GM13976 (cell line): ENCODE data around the gene RHOU.
"Not testable (repeated sequence)": the region's sequence is repeated elsewhere in the genome, so short reads cannot be mapped to it uniquely, and the experiment has no call there.

Experiments
- DNase-seq: peaks from one replicate; pipeline ENCODE4 v3.0.0; 2012; ENCODE audit warnings: low spot score
- CTCF ChIP-seq: IDR thresholded peaks from 2 replicates; pipeline ENCODE4 v1.5.1; 2012; ENCODE audit warnings: borderline replicate concordance, mild to moderate bottlenecking; ENCODE audit not compliant: insufficient read depth; ENCODE audit errors: extremely low read depth, missing control alignments, control extremely low read depth
- in situ Hi-C: fragments of 300-500 bp; cut with MboI; formaldehyde crosslinking; loops from one replicate; pipeline ENCODE4 v1.12.0; 2022; ENCODE audit warnings: low sequenced_read_pairs, mixed read lengths, inconsistent platforms; ENCODE audit not compliant: unreplicated experiment

Gene RHOU

DNA sequence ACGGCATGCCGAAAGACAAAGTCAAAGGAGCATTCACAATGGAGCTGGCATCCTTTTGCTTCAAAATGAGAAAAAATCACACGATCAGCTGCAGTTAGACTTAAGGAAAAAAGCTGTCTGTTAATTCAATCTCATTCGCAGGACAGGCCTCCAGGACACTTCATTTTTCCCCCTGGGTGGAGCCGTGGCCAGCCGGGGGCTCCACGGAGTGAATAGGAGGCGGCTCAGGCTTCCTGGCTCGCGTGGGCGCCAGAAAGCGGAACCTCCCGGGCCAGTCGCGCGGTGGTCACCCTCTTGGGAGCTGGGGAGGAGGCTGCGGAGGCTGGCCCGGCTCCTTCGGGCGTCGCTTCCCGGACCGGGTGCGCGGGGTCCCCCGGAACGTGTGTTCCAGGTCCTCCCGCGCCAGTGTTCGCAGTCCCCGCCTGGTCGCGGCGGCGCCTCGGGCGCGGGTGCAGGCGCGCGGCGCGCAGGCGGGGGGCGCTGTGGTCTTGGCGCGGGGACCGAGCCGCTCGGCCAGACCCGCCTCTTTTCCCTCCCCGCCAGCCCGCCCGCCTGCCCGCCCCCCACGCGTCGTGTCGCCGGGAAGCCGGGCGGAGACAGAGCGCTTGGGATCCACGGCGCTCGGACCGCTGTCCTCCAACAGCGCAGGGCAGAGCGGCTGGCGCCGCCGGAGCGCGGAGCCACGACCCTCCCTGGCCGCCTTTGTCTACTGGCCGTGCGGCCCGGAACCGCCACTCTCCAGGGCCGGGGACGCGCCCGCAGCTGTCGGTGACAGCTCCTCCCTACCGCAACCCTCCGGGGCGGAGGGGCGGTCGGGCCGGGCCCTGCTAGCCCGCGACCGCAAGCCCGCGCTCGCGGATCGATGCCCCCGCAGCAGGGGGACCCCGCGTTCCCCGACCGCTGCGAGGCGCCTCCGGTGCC lies at the start of gene RHOU:
Gene RHOU, plus strand, starts transcription at position 599 of the 921 bp plus-strand sequence. Its CDS starts 264 bp downstream, at position 863.
- peak; percentile 38 for TF ChIP-seq CTCF
- in situ Hi-C loops: no loop called here
- DNase-seq: peak; percentile 63

DNA sequence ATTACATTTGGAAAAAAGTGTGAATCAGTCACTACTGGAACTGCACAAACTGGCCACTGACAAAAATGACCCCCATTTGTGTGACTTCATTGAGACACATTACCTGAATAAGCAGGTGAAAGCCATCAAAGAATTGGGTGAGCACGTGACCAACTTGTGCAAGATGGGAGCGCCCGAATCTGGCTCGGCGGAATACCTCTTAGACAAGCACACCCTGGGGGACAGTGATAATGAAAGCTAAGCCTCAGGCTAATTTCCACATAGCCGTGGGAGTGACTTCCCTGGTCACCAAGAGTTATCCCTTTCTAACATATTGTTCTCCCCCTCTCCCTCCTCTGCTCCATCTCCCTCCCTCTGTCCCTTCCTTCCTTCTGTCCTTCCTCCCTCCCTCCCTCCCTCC lies 47.7 kb upstream of the RHOU start:
- in situ Hi-C loops: no loop called here

GRCh38 chr1:228689255-228689654 lies 46.0 kb upstream of the RHOU start:
- no peak for DNase-seq
- TF ChIP-seq CTCF: no peak
- in situ Hi-C loops: no loop called here

More for the DNA sequence above, 47.7 kb upstream of the RHOU start:
- DNase-seq: no peak
- no peak for TF ChIP-seq CTCF

- no peak for TF ChIP-seq CTCF
- no peak for DNase-seq
- in situ Hi-C loops: no loop called here
These were observed 44.1 kb upstream of the RHOU start for GRCh38 chr1:228691211-228691610.

DNA sequence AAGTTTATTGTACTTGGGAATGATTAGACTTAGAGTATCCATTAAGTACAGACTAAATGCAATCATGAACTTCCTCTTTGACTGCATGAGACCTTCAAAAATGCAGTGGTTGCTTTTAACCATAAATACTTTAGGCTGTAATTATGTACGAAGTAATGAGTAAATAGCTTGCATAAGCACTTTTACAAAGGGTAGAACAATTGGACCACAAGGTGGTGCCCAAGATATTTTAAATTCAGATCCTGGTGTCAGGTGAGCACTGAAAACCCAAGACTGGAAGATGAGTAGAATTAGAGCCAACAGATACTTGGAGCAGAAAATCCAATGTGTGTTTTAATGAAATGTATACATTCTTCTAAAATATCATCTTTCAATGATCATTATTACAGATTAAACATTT lies 43.4 kb upstream of the RHOU start:
- DNase-seq: peak; percentile 39
- in situ Hi-C loops: no loop called here
- no peak for TF ChIP-seq CTCF

DNA sequence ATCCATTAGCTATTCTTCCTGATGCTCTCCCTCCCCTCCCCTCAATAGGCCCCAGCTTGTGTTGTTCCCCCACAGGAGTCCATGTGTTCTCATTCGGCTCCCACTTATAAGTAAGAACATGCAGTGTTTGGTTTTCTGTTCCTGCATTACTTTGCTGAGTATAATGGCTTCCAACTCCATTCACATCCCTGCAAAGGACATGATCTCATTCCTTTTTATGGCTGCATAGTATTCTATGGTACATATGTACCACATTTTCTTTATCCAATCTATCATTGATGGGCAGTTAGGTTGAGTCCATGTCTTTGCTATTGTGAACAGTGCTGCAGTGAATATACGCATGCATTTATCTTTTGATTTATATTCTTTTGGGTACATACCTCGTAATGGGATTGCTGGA lies 40.8 kb upstream of the RHOU start:
- DNase-seq, in situ Hi-C loops: not testable (repeated sequence)
